Smooth muscle cell (in vitro differentiated cells): ENCODE results near the gene BATF3. TPM values are rescaled to one million over a fixed set of nuclear protein-coding genes. Genes with fewer than 3 reads are reported as not detected.

ENCODE experiments used
- DNase-seq: peaks from one replicate; lab custom pipeline; 2025; ENCODE audit not compliant: unreplicated experiment; lab: John Stamatoyannopoulos, UW
- H2AFZ ChIP-seq: fragments of 200-600 bp; sonication (generic); 2 replicates; pipeline ENCODE4 v1.6.0; 2016; ENCODE audit warnings: antibody characterized with exemption, low read depth, mild to moderate bottlenecking
- H3F3A ChIP-seq: fragments of 200-600 bp; sonication (generic); 2 replicates; pipeline ENCODE4 v1.6.0; 2017; ENCODE audit warnings: antibody characterized with exemption, low read depth
- H3K27ac ChIP-seq: fragments of 200-600 bp; sonication (generic); 2 replicates; pipeline ENCODE4 v1.5.1; 2016; ENCODE audit warnings: low read depth, mild to moderate bottlenecking
- H3K27me3 ChIP-seq: fragments of 200-600 bp; sonication (generic); 2 replicates; pipeline ENCODE4 v1.6.1; 2016; ENCODE audit warnings: low read depth, mild to moderate bottlenecking
- H3K36me3 ChIP-seq: fragments of 200-600 bp; sonication (generic); 2 replicates; pipeline ENCODE4 v1.5.1; 2016; ENCODE audit warnings: low read depth
- H3K4me1 ChIP-seq: fragments of 200-600 bp; sonication (generic); 2 replicates; pipeline ENCODE4 v1.5.1; 2016; ENCODE audit warnings: low read depth
- H3K4me2 ChIP-seq: fragments of 200-600 bp; sonication (generic); 2 replicates; pipeline ENCODE4 v1.6.0; 2016; ENCODE audit warnings: mild to moderate bottlenecking
- H3K4me3 ChIP-seq: fragments of 200-600 bp; sonication (generic); 2 replicates; pipeline ENCODE4 v1.5.1; 2016; ENCODE audit warnings: mild to moderate bottlenecking
- H3K79me2 ChIP-seq: fragments of 200-600 bp; sonication (generic); 2 replicates; pipeline ENCODE4 v1.6.0; 2016; ENCODE audit warnings: low read depth, mild to moderate bottlenecking
- H3K9ac ChIP-seq: fragments of 200-600 bp; sonication (generic); 2 replicates; pipeline ENCODE4 v1.6.0; 2016; ENCODE audit warnings: low read depth
- H3K9me3 ChIP-seq: fragments of 200-600 bp; sonication (generic); replicated peaks from 2 replicates; pipeline ENCODE4 v1.5.1; 2016; ENCODE audit warnings: low read depth
- H4K20me1 ChIP-seq: fragments of 200-600 bp; sonication (generic); 2 replicates; pipeline ENCODE4 v1.6.0; 2016; ENCODE audit warnings: low read depth
- WGBS: methylation state at CpG from one replicate; pipeline ENCODE4 v1.1.7; 2016; ENCODE audit warnings: low lambda C conversion rate; 5-methylcytosine and 5-hydroxymethylcytosine counted together
- polyA plus RNA-seq: library from polyadenylated mRNA; unstranded; fragments of >200 nt; fragmentation: Nextera tagmentation; extraction: Ambion mirVana; gene quantifications from 2 replicates; pipeline ENCODE4 v1.2.1, GENCODE V29; 2016
- total RNA-seq: library from RNA; depleted of rRNA; stranded (reverse); fragments of >200 nt; gene quantifications from 2 replicates; pipeline ENCODE4 v1.2.3, GENCODE V29; 2014
- TF ChIP-seq, protein P1 (sequence below): fragments of 200-600 bp; sonication (generic); IDR thresholded peaks from 2 replicates; pipeline ENCODE4 v1.5.1; 2017; ENCODE audit warnings: borderline replicate concordance, mild to moderate bottlenecking, antibody characterized with exemption; ENCODE audit not compliant: insufficient read depth, poor library complexity, severe bottlenecking

BATF3 gene
- total and polyA plus RNA-seq, 2 experiments from 2014 or later, result 5.8 to 11.5 TPM

DNA sequence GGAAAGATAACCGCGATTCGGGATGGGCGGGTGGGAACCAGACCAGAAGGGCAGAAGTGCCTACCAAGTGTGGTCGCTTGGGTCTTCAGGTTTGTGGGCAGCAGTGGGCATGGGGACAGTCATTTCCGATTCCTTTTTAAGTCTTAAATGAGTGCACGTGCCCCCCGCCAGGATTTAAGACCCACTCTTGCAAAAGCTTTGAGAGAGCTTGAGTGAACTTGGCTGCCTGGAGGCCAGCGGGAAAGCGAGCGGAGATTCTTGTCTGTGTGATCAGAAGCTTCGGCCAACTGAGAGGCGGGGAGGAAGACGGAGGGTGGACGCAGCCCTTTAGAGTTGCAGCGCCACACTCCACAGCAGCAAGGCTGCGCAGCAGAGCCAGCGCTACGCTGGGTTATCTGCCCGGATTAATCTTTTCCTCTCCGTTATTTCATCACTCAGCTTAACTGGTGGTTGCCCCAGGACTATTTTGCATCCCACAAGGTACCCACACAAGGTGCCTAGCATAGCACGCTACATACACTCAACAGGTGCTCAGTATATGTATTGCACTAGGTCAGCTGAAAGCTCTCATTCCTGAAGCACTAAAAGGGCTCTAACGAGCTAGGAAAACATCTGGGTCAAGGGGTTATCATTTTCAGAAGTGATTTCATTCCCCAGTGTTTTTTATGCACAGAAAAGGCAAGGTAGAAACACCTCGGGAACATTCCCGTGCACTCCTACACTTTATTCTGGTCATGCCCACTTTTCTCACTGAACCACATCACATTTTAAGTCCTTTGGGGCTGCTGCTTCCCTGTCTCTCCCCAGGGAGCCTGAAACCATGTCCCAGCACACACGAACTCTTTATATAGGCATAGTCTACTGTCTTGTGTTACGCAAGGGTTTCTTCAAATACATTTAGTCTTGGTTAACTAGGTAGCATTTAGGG, 1.5 kb upstream of the BATF3 start:
- DNase-seq, result no peak

DNA sequence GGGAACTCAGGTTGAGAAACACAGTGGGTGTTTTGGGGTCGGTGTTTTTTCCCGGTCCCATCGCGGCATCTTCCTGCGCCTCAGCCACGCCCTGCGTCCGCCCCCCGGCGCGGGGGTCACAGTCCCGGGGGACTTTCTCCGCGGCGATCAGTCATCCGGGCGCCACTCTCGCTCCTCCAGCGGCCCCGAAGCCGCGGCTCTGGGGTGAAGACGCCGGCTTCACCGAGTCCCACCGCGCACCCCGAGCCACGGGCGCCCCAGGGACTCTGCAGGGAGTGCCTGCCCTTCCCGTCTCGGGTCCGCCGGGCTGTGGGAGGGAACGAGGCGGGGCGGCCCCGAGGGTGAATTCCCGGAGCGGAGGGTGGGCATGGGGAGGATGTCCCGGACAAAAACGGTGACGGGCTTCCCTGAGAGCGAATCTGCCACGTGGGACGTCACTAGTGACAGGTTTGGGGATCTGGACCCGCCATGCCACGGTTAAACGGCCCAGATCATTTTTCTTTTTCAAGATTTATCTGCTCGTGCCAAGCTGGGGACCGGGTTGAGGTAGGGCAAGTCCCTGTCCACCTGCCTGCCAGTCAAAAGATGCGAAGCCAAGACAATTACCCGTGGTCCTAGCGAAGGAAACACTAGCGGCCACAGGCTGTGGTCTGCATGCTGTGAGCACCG, 717 bp upstream of the BATF3 start:
- Histone ChIP-seq H3K4me2 (peak overlapping the region; percentile 90), H3K27ac (no peak overlapping the region), H3K4me3 (peak overlapping the region; percentile 64), H2AFZ (peak overlapping the region; percentile 94), H3K4me1 (peaks cover 11% of the 10 kb centered on the region), H4K20me1 (no peaks in the 10 kb centered on the region), H3F3A (peaks cover 8% of the 10 kb centered on the region), H3K27me3 (peaks cover 17% of the 10 kb centered on the region), H3K9ac (peak overlapping the region; percentile 27), H3K79me2 (no peaks in the 10 kb centered on the region), H3K9me3 (no peaks in the 10 kb centered on the region), H3K36me3 (no peaks in the 10 kb centered on the region)
- TF ChIP-seq, protein P1, sequence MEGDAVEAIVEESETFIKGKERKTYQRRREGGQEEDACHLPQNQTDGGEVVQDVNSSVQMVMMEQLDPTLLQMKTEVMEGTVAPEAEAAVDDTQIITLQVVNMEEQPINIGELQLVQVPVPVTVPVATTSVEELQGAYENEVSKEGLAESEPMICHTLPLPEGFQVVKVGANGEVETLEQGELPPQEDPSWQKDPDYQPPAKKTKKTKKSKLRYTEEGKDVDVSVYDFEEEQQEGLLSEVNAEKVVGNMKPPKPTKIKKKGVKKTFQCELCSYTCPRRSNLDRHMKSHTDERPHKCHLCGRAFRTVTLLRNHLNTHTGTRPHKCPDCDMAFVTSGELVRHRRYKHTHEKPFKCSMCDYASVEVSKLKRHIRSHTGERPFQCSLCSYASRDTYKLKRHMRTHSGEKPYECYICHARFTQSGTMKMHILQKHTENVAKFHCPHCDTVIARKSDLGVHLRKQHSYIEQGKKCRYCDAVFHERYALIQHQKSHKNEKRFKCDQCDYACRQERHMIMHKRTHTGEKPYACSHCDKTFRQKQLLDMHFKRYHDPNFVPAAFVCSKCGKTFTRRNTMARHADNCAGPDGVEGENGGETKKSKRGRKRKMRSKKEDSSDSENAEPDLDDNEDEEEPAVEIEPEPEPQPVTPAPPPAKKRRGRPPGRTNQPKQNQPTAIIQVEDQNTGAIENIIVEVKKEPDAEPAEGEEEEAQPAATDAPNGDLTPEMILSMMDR, result no peak
- DNase-seq, result no peak
- WGBS, result 2% methylated on average over 50 of the region's 56 CpGs

More for the DNA sequence above, 1.5 kb upstream of the BATF3 start:
- Histone ChIP-seq H3K27me3 (peaks cover 17% of the 10 kb centered on the region), H2AFZ (no peak overlapping the region), H3K9me3 (no peaks in the 10 kb centered on the region), H3K4me1 (peaks cover 11% of the 10 kb centered on the region), H3K27ac (no peak overlapping the region), H3K9ac (no peak overlapping the region), H3F3A (peaks cover 8% of the 10 kb centered on the region), H3K4me3 (peak overlapping the region; percentile 64), H3K36me3 (no peaks in the 10 kb centered on the region), H3K79me2 (no peaks in the 10 kb centered on the region), H4K20me1 (no peaks in the 10 kb centered on the region), H3K4me2 (peak overlapping the region; percentile 90)
- WGBS, result 14% methylated on average over 27 of the region's 27 CpGs
- TF ChIP-seq, protein P1, result no peak

DNA sequence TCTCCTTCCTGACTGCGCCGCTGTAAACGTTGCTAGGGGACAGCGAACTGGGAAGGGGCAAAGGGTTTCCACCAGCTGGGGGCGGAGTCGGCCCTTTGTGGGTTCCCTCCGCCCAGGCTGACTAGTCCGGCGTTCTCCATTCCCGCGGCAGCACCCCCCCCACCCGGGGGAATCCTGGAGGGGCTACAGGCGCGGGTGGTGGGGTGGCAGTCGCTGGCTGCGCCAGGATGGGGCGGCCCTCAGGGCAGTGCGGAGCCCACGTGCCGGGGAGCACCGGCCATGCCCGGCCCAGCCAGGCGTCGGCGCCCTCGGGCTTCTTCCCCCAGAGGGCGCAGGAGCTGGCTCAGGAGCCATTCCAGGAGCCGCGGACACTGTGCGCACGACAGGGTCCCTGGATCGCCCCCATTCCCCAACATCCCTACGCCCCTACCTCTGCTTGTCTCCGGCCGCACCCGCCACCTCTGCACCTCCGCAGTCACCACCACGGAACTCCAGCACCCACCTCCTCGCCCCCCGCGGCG, 476 bp downstream of the BATF3 start:
- Histone ChIP-seq H3F3A (peaks cover 8% of the 10 kb centered on the region), H3K36me3 (no peaks in the 10 kb centered on the region), H3K4me3 (peak overlapping the region; percentile 64), H3K9ac (no peak overlapping the region), H4K20me1 (no peaks in the 10 kb centered on the region), H3K9me3 (no peaks in the 10 kb centered on the region), H3K27me3 (peaks cover 22% of the 10 kb centered on the region), H3K4me2 (peak overlapping the region; percentile 90), H3K79me2 (no peaks in the 10 kb centered on the region), H3K4me1 (peaks cover 11% of the 10 kb centered on the region), H2AFZ (peak overlapping the region; percentile 70), H3K27ac (no peak overlapping the region)
- 4% methylated on average over 11 of the region's 42 CpGs for WGBS
- no peak for DNase-seq
- TF ChIP-seq, protein P1, result peak; percentile 39
